AG04450 (cell line): Measurements from ENCODE around the gene PXDN. TPM values are rescaled to one million over a fixed set of nuclear protein-coding genes. Genes with fewer than 3 reads are reported as not detected.

ENCODE experiments used
- CTCF ChIA-PET: fragments of 300-600, 350-600 bp; formaldehyde crosslinking; extraction: SDS; loops from one replicate; lab custom pipeline; 2022; ENCODE audit warnings: antibody characterized with exemption, inconsistent platforms; lab: Charles Lee
- POLR2A ChIA-PET: fragments of 350-600 bp; formaldehyde crosslinking; extraction: SDS; loops from one replicate; lab custom pipeline; 2021; ENCODE audit warnings: antibody characterized with exemption, inconsistent platforms; lab: Yijun Ruan, JAX
- DNase-seq: peaks from one replicate; pipeline ENCODE4 v3.0.0-alpha.2; 2011; ENCODE audit warnings: low read depth, low spot score
- H3K27ac ChIP-seq: one replicate; pipeline ENCODE4 v1.5.1; 2012; ENCODE audit warnings: low read depth, low read length, control low read depth
- H3K27me3 ChIP-seq: one replicate; pipeline ENCODE4 v1.6.0; 2012; ENCODE audit warnings: low read length; ENCODE audit not compliant: control insufficient read depth, insufficient read depth
- H3K4me3 ChIP-seq: 2 replicates; pipeline ENCODE4 v1.5.1; 2011; ENCODE audit warnings: mild to moderate bottlenecking, low read depth, low read length, control low read depth
- H3K9me3 ChIP-seq: 2 replicates; pipeline ENCODE4 v1.5.1; 2012; ENCODE audit warnings: low read length; ENCODE audit not compliant: control insufficient read depth, insufficient read depth
- CTCF ChIP-seq: IDR thresholded peaks from 2 replicates; pipeline ENCODE4 v1.5.1; 2011; ENCODE audit warnings: low read depth, low read length, control low read depth, inconsistent platforms
- polyA plus RNA-seq: library from polyadenylated mRNA; depleted of rRNA; stranded (reverse); fragments of >200 nt; gene quantifications from 2 replicates; pipeline ENCODE4 v1.2.3, GENCODE V29; 2011

PXDN gene
- polyA plus RNA-seq, 1 experiment = 271 TPM

DNA sequence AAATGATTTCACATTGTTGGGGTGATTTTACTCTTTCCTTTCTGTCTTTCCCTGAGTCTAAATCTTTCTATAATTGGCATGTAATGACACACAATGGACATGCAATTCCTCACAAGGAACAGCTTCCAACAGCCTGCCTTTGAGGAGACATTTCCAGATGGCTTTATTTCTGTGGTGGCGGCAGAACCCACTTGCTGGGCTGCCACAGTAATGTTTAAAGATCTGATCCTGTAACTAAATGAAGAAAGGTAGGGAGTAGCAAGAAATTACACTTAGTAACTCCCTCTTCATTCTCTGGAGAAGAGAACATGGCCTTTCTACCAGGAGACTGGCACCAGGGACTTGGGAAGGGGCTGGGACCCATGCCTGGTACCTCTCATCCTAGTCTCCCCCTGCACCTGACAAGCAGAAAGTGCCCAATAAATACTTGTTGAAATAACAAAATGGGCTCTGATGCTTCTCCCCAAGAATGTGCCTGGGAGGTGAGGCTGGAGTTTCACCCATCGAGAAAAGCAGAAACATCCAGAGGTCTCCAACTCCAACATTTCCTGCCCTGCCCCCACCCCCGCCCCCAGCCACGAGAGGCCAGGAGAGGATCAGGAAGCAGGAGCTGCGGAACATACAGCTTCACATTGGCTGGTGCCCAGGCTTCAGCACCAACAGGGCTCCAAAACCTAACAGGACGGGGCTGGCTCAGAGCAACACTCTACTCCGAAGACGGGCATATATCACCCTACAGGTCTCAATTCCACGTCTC, 92.1 kb downstream of the PXDN start:
- Histone ChIP-seq H3K9me3 (peaks cover 8% of the 10 kb centered on the region; the same call in 1 of the 2 replicates), H3K4me3 (no peak overlapping the region), H3K27ac (peak overlapping the region; percentile 92), H3K27me3 (no peaks in the 10 kb centered on the region)
- ChIA-PET CTCF (interaction anchor here (0.7 to 1.4 kb wide), 2 partner anchors 139 to 166 kb away, joined by 3 to 5 read pairs; no protein-coding TSS in a partner anchor), POLR2A (interaction anchor here (0.6 to 2.6 kb wide), 5 partner anchors 20 to 79 kb away, joined by 3 to 19 read pairs (median 5); no protein-coding TSS in a partner anchor)
- DNase-seq = no peak
- TF ChIP-seq CTCF = no peak

DNA sequence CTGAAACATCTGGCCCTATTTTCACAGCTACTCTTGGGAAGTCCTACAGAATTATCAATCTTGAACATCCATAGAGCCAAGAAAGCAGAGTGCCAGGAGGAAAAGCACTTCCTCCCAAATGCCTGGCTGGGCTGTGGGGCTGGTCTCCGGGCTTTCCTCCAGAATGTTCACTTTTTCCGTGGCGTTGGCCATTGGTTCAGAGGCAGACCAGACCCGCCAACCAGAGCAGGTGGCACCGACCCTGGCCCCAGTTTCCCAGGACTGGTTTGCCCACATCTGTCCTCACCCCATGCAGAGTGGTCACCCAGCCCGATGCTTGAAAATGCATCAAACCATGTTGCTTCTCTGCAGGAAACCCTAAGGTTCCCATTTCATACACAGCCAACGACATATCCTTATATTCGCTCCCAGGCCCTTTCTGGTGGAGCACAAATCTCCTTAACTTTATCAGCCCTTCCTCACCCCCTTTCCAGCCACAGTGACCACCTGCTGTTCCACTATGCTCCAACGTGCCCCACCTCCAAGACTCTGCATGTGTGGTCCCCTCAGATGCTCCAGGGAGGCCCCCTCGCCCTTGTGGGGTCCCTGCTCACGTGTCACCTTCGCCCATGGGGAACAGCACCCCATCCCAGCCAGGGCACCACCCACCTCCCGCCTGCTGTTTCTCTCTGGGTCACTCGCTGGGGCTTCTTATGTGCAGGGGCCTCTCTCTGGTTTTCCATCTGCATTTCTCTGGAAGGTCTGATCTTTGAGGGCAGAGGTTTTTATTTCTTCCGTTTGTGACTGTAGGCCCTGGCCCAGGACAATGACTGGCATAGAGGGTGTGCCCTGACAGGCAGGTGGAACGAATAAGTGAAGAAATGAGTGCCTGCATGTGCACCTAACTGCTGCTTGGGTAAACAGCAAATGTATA, 92.9 kb downstream of the PXDN start:
- no peak for TF ChIP-seq CTCF
- no peak for DNase-seq
- Histone ChIP-seq H3K4me3 (no peak overlapping the region), H3K9me3 (peaks cover 8% of the 10 kb centered on the region; the same call in 1 of the 2 replicates), H3K27me3 (no peaks in the 10 kb centered on the region), H3K27ac (no peak overlapping the region)
- ChIA-PET POLR2A (no interaction called here), CTCF (no interaction called here)

DNA sequence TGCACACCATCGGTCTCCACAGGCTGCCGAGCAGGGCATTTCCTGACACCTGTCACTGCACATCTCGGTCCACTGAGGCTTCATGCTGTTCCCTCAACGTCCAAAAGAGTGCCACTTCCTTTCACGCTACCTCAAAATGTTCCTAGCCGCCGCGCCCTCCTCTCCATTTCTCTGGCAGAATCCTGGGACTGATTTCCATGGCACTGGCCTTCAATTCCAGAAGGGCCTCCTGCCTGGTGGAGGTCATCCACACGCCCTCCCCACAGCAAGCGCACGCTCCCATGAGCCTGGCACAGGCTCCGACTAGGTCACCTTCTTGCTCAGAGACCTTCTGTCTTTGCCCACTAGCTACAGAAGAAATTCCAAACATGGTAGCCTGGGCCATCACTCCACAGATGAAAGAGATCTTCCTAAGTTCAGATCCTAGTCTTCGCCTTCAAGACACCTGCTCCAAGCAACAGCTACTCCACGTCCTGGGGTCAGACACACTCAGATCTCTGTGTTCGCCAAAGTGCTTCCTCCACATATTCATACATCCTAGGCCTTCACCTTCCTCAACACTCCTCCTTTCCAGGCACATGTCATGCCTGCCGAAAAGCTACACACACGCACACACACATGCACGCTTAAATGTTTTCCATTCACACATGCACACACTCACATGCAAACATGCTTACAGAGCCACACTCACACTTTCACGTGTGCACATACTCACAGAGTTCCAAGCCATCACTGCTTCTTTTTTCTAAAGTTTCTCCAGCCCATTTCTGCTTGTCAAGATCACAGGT, 94.0 kb downstream of the PXDN start:
- Histone ChIP-seq H3K9me3 (peaks cover 8% of the 10 kb centered on the region; the same call in 1 of the 2 replicates), H3K4me3 (no peak overlapping the region), H3K27me3 (no peaks in the 10 kb centered on the region), H3K27ac (no peak overlapping the region)
- POLR2A ChIA-PET = no interaction called here
- CTCF ChIA-PET = no interaction called here
- no peak for TF ChIP-seq CTCF
- no peak for DNase-seq

- TF ChIP-seq CTCF = no peak
- H3K27me3 ChIP-seq = no peaks in the 10 kb centered on the region
- ChIA-PET CTCF (no interaction called here), POLR2A (no interaction called here)
- H3K27ac ChIP-seq = no peak overlapping the region
- DNase-seq = no peak
- no peak overlapping the region for H3K4me3 ChIP-seq
- H3K9me3 ChIP-seq = peaks cover 8% of the 10 kb centered on the region; the same call in 1 of the 2 replicates
Observed at GRCh38 chr2:1649103-1650084, 94.9 kb downstream of the PXDN start.
